ENCODE results near the gene NBPF3.
"Not testable (repeated sequence)": the region's sequence is repeated elsewhere in the genome, so short reads cannot be mapped to it uniquely, and the experiment has no call there.

The NBPF3 gene

GRCh38 chr1:21451212-21451611 is 11.3 kb downstream of the NBPF3 start:
- H3K27me3 ChIP-seq (ENCODE audit: insufficient read depth, low read length): no peaks in the 10 kb centered on the region
- no peaks in the 10 kb centered on the region for H3K9me3 ChIP-seq (ENCODE audit: low read length)
- H2AFZ ChIP-seq (ENCODE audit: low read depth, low read length): no peak overlapping the region
- no peaks in the 10 kb centered on the region for H3K4me1 ChIP-seq (ENCODE audit: insufficient read depth, low read length)
- H3K4me3 ChIP-seq (ENCODE audit: low read length): no peak overlapping the region
- H3K36me3 ChIP-seq (ENCODE audit: insufficient read depth, low read length): peaks cover 5% of the 10 kb centered on the region

- Histone ChIP-seq H3K36me3 (ENCODE audit: insufficient read depth, low read length) (peaks cover 2% of the 10 kb centered on the region), H3K9me3 (ENCODE audit: low read length) (no peaks in the 10 kb centered on the region), H3K4me3 (ENCODE audit: low read length) (no peak overlapping the region), H2AFZ (ENCODE audit: low read depth, low read length) (no peak overlapping the region), H3K27me3 (ENCODE audit: insufficient read depth, low read length) (no peaks in the 10 kb centered on the region), H3K4me1 (ENCODE audit: insufficient read depth, low read length) (no peaks in the 10 kb centered on the region)
Observed at GRCh38 chr1:21451981-21452411, 12.1 kb downstream of the NBPF3 start.

- not testable (repeated sequence) for H3K4me3 ChIP-seq (ENCODE audit: low read length); H3K27me3 ChIP-seq (ENCODE audit: insufficient read depth, low read length); H2AFZ ChIP-seq (ENCODE audit: low read depth, low read length); H3K4me1 ChIP-seq (ENCODE audit: insufficient read depth, low read length); H3K36me3 ChIP-seq (ENCODE audit: insufficient read depth, low read length); H3K9me3 ChIP-seq (ENCODE audit: low read length)
Observed at GRCh38 chr1:21453964-21454614, 14.2 kb downstream of the NBPF3 start.

GRCh38 chr1:21454904-21455303 is 15.0 kb downstream of the NBPF3 start:
- H3K4me3 ChIP-seq (ENCODE audit: low read length); H3K4me1 ChIP-seq (ENCODE audit: insufficient read depth, low read length); H3K27me3 ChIP-seq (ENCODE audit: insufficient read depth, low read length): not testable (repeated sequence)

GRCh38 chr1:21457654-21458053 is 17.7 kb downstream of the NBPF3 start:
- H3K4me1 ChIP-seq (ENCODE audit: insufficient read depth, low read length): no peaks in the 10 kb centered on the region
- H2AFZ ChIP-seq (ENCODE audit: low read depth, low read length): no peak overlapping the region
- H3K27me3 ChIP-seq (ENCODE audit: insufficient read depth, low read length): no peaks in the 10 kb centered on the region
- no peak overlapping the region for H3K4me3 ChIP-seq (ENCODE audit: low read length)
- no peaks in the 10 kb centered on the region for H3K9me3 ChIP-seq (ENCODE audit: low read length)
- H3K36me3 ChIP-seq (ENCODE audit: insufficient read depth, low read length): peaks cover 2% of the 10 kb centered on the region

More at GRCh38 chr1:21454904-21455303, 15.0 kb downstream of the NBPF3 start:
- H3K9me3 ChIP-seq (ENCODE audit: low read length); H3K36me3 ChIP-seq (ENCODE audit: insufficient read depth, low read length); H2AFZ ChIP-seq (ENCODE audit: low read depth, low read length): not testable (repeated sequence)

- not testable (repeated sequence) for H3K36me3 ChIP-seq (ENCODE audit: insufficient read depth, low read length); H3K4me1 ChIP-seq (ENCODE audit: insufficient read depth, low read length); H3K27me3 ChIP-seq (ENCODE audit: insufficient read depth, low read length)
Observed at GRCh38 chr1:21465127-21465526, 25.2 kb downstream of the NBPF3 start.

GRCh38 chr1:21467946-21468345 is 28.0 kb downstream of the NBPF3 start:
- H2AFZ ChIP-seq (ENCODE audit: low read depth, low read length); H3K27me3 ChIP-seq (ENCODE audit: insufficient read depth, low read length); H3K4me1 ChIP-seq (ENCODE audit: insufficient read depth, low read length); H3K36me3 ChIP-seq (ENCODE audit: insufficient read depth, low read length); H3K9me3 ChIP-seq (ENCODE audit: low read length); H3K4me3 ChIP-seq (ENCODE audit: low read length): not testable (repeated sequence)

More at GRCh38 chr1:21465127-21465526, 25.2 kb downstream of the NBPF3 start:
- not testable (repeated sequence) for H3K9me3 ChIP-seq (ENCODE audit: low read length); H3K4me3 ChIP-seq (ENCODE audit: low read length); H2AFZ ChIP-seq (ENCODE audit: low read depth, low read length)

GRCh38 chr1:21468599-21468998 is 28.7 kb downstream of the NBPF3 start:
- Histone ChIP-seq H2AFZ (ENCODE audit: low read depth, low read length) (no peak overlapping the region), H3K36me3 (ENCODE audit: insufficient read depth, low read length) (peaks cover 5% of the 10 kb centered on the region), H3K4me1 (ENCODE audit: insufficient read depth, low read length) (no peaks in the 10 kb centered on the region)

GRCh38 chr1:21469581-21469980 is 29.6 kb downstream of the NBPF3 start:
- Histone ChIP-seq H3K4me1 (ENCODE audit: insufficient read depth, low read length) (no peaks in the 10 kb centered on the region), H2AFZ (ENCODE audit: low read depth, low read length) (no peak overlapping the region), H3K9me3 (ENCODE audit: low read length) (no peaks in the 10 kb centered on the region), H3K4me3 (ENCODE audit: low read length) (no peak overlapping the region), H3K36me3 (ENCODE audit: insufficient read depth, low read length) (peaks cover 5% of the 10 kb centered on the region), H3K27me3 (ENCODE audit: insufficient read depth, low read length) (no peaks in the 10 kb centered on the region)

More at GRCh38 chr1:21468599-21468998, 28.7 kb downstream of the NBPF3 start:
- Histone ChIP-seq H3K9me3 (ENCODE audit: low read length) (no peaks in the 10 kb centered on the region), H3K4me3 (ENCODE audit: low read length) (no peak overlapping the region), H3K27me3 (ENCODE audit: insufficient read depth, low read length) (no peaks in the 10 kb centered on the region)

GRCh38 chr1:21472861-21473260 is 32.9 kb downstream of the NBPF3 start:
- Histone ChIP-seq H3K9me3 (ENCODE audit: low read length) (no peaks in the 10 kb centered on the region), H2AFZ (ENCODE audit: low read depth, low read length) (no peak overlapping the region), H3K36me3 (ENCODE audit: insufficient read depth, low read length) (peaks cover 5% of the 10 kb centered on the region), H3K4me3 (ENCODE audit: low read length) (no peak overlapping the region), H3K27me3 (ENCODE audit: insufficient read depth, low read length) (no peaks in the 10 kb centered on the region), H3K4me1 (ENCODE audit: insufficient read depth, low read length) (no peaks in the 10 kb centered on the region)

- Histone ChIP-seq H3K36me3 (ENCODE audit: insufficient read depth, low read length) (peaks cover 18% of the 10 kb centered on the region), H2AFZ (ENCODE audit: low read depth, low read length) (no peak overlapping the region), H3K4me3 (ENCODE audit: low read length) (no peak overlapping the region), H3K9me3 (ENCODE audit: low read length) (no peaks in the 10 kb centered on the region), H3K4me1 (ENCODE audit: insufficient read depth, low read length) (no peaks in the 10 kb centered on the region), H3K27me3 (ENCODE audit: insufficient read depth, low read length) (no peaks in the 10 kb centered on the region)
Observed at GRCh38 chr1:21478356-21478755, 38.4 kb downstream of the NBPF3 start.

- not testable (repeated sequence) for H3K36me3 ChIP-seq (ENCODE audit: insufficient read depth, low read length); H3K27me3 ChIP-seq (ENCODE audit: insufficient read depth, low read length); H3K4me1 ChIP-seq (ENCODE audit: insufficient read depth, low read length); H2AFZ ChIP-seq (ENCODE audit: low read depth, low read length); H3K9me3 ChIP-seq (ENCODE audit: low read length); H3K4me3 ChIP-seq (ENCODE audit: low read length)
Observed at GRCh38 chr1:21483881-21484280, 43.9 kb downstream of the NBPF3 start.

- Histone ChIP-seq H2AFZ (ENCODE audit: low read depth, low read length) (no peak overlapping the region), H3K27me3 (ENCODE audit: insufficient read depth, low read length) (no peaks in the 10 kb centered on the region), H3K9me3 (ENCODE audit: low read length) (peaks cover 4% of the 10 kb centered on the region), H3K36me3 (ENCODE audit: insufficient read depth, low read length) (no peaks in the 10 kb centered on the region), H3K4me3 (ENCODE audit: low read length) (no peak overlapping the region), H3K4me1 (ENCODE audit: insufficient read depth, low read length) (no peaks in the 10 kb centered on the region)
Observed at GRCh38 chr1:21489146-21489545, 49.2 kb downstream of the NBPF3 start.

Measured in neuron (in vitro differentiated cells).